Measurements from ENCODE around the gene CRISP2. TPM values are rescaled to one million over a fixed set of nuclear protein-coding genes. Genes with fewer than 3 reads are reported as not detected.

The CRISP2 gene
- total and polyA plus RNA-seq, 11 donors: not detected

- ATAC-seq: no peak
- H3K27ac ChIP-seq: no peak overlapping the region
- WGBS, 4 donors: 70 to 84% (median 73%) methylated on average over 2 of the region's 2 CpGs
- DNase-seq: no peak
- no peaks in the 10 kb centered on the region for H3K27me3 ChIP-seq
- TF ChIP-seq POLR2A (IDR thresholded peaks at IDR 0.05) (no peak), CTCF (IDR thresholded peaks at IDR 0.05) (no peak)
- no peaks in the 10 kb centered on the region for H3K36me3 ChIP-seq
- no peak overlapping the region for H3K4me3 ChIP-seq
- intact Hi-C loops (cut with DNase I): no loop called here
- H3K4me1 ChIP-seq: no peaks in the 10 kb centered on the region
- peaks cover 0 to 38% (median 11%) of the 10 kb centered on the region in 12 donors for H3K9me3 ChIP-seq
These were observed 20.8 kb downstream of the CRISP2 start for GRCh38 chr6:49692534-49692933.

GRCh38 chr6:49676671-49677281 lies 36.6 kb downstream of the CRISP2 start:
- WGBS, 4 donors: 57 to 69% (median 65%) methylated on average over 4 of the region's 4 CpGs
- no peak overlapping the region for H3K27ac ChIP-seq
- peaks cover 0 to 6% (median 0%) of the 10 kb centered on the region in 12 donors for H3K9me3 ChIP-seq
- intact Hi-C loops (cut with DNase I): no loop called here
- H3K4me1 ChIP-seq: no peaks in the 10 kb centered on the region
- no peak for DNase-seq
- no peak overlapping the region for H3K4me3 ChIP-seq
- no peak for ATAC-seq
- no peaks in the 10 kb centered on the region for H3K36me3 ChIP-seq
- H3K27me3 ChIP-seq: no peaks in the 10 kb centered on the region
- TF ChIP-seq CTCF (IDR thresholded peaks at IDR 0.05) (no peak), POLR2A (IDR thresholded peaks at IDR 0.05) (no peak)

DNA sequence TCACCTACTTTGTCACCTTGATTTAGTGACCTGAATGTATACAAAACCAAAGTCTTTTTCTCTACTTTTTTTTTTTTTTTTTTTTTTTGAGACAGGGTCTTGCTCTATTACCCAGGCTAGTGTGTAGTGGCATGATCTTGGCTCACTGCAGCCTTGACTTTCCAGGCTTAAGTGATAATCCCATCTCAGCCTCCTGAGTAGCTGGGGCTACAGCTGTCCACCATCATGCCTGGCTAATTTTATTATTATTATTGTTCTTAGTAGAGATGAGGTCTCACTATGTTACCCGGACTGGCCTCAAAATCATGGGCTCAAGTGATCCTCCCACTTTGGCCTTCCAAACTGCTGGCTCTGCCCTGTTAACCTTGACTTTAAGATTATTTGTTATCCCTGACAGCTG lies 37.5 kb downstream of the CRISP2 start:
- 61 to 87% (median 73%) methylated on average over 1 of the region's 1 CpG for WGBS, 4 donors
- no peak for ATAC-seq
- intact Hi-C loops (cut with DNase I): no loop called here

GRCh38 chr6:49668083-49668511 lies 45.2 kb downstream of the CRISP2 start:
- Histone ChIP-seq H3K27ac (no peak overlapping the region), H3K4me1 (no peaks in the 10 kb centered on the region), H3K9me3 (peaks cover 0 to 10% (median 0%) of the 10 kb centered on the region in 12 donors), H3K27me3 (no peaks in the 10 kb centered on the region), H3K4me3 (no peak overlapping the region), H3K36me3 (no peaks in the 10 kb centered on the region)
- ATAC-seq (no peak), DNase-seq (no peak)
- intact Hi-C loops (cut with DNase I): no loop called here
- no peak for TF ChIP-seq CTCF (IDR thresholded peaks at IDR 0.05)
- TF ChIP-seq POLR2A (IDR thresholded peaks at IDR 0.05): no peak

More for the DNA sequence above, 37.5 kb downstream of the CRISP2 start:
- TF ChIP-seq CTCF (IDR thresholded peaks at IDR 0.05) (no peak), POLR2A (IDR thresholded peaks at IDR 0.05) (no peak)
- no peaks in the 10 kb centered on the region for H3K36me3 ChIP-seq
- H3K9me3 ChIP-seq: peaks cover 0 to 10% (median 0%) of the 10 kb centered on the region in 12 donors
- H3K27ac ChIP-seq: no peak overlapping the region
- no peak for DNase-seq
- H3K4me1 ChIP-seq: no peaks in the 10 kb centered on the region
- H3K27me3 ChIP-seq: no peaks in the 10 kb centered on the region
- H3K4me3 ChIP-seq: no peak overlapping the region
